Measurements from ENCODE around the gene ATRNL1.

- TF ChIP-seq ZNF317 (CRISPR knock-in tag; IDR thresholded peaks at IDR 0.05; ENCODE audit: borderline replicate concordance, low read depth) (no peak), CTCF (IDR thresholded peaks at IDR 0.05) (no peak), ARID4B (CRISPR knock-in tag; IDR thresholded peaks at IDR 0.05; ENCODE audit: borderline replicate concordance) (no peak), JUN (CRISPR knock-in tag; IDR thresholded peaks at IDR 0.05) (no peak), E2F4 (CRISPR knock-in tag; IDR thresholded peaks at IDR 0.05; ENCODE audit: borderline replicate concordance, low read depth) (no peak), PRDM15 (CRISPR knock-in tag; IDR thresholded peaks at IDR 0.05) (no peak), KAT7 (CRISPR knock-in tag; IDR thresholded peaks at IDR 0.05; ENCODE audit: borderline replicate concordance) (no peak), OVOL2 (CRISPR knock-in tag; IDR thresholded peaks at IDR 0.05; ENCODE audit: borderline replicate concordance) (no peak), AR (CRISPR knock-in tag; IDR thresholded peaks at IDR 0.05) (no peak), ZBTB21 (CRISPR knock-in tag; IDR thresholded peaks at IDR 0.05; ENCODE audit: borderline replicate concordance) (no peak), CREB1 (CRISPR knock-in tag; IDR thresholded peaks at IDR 0.05) (no peak), TCF7 (CRISPR knock-in tag; IDR thresholded peaks at IDR 0.05; ENCODE audit: low read depth) (no peak)
These were observed 556.1 kb downstream of the ATRNL1 start for GRCh38 chr10:115649217-115649616.
